H9 (cell line): Measurements from ENCODE around the gene GFPT2. TPM values are rescaled to one million over a fixed set of nuclear protein-coding genes. Genes with fewer than 3 reads are reported as not detected.
A peak's percentile ranks its signal among the peaks of the same experiment; 100 is the strongest.

ENCODE experiments used
- DNase-seq: peaks from one replicate; pipeline ENCODE4 v3.0.0-alpha.2; 2017
- H2AFZ ChIP-seq: one replicate; pipeline ENCODE4 v1.6.1; 2013; ENCODE audit warnings: mild to moderate bottlenecking, low read length, control low read depth, moderate library complexity
- H2AK5ac ChIP-seq: 2 replicates; pipeline ENCODE4 v1.6.1; 2013; ENCODE audit warnings: low read length, control low read depth, mixed read lengths; ENCODE audit not compliant: insufficient read length
- H2BK120ac ChIP-seq: one replicate; pipeline ENCODE4 v1.6.1; 2013; ENCODE audit warnings: low read depth, mild to moderate bottlenecking, low read length, control low read depth, inconsistent platforms; ENCODE audit not compliant: poor library complexity, severe bottlenecking
- H2BK12ac ChIP-seq: 2 replicates; pipeline ENCODE4 v1.6.1; 2013; ENCODE audit warnings: low read length, control low read depth, mixed read lengths, low read depth; ENCODE audit not compliant: insufficient read length
- H2BK15ac ChIP-seq: 2 replicates; pipeline ENCODE4 v1.6.1; 2013; ENCODE audit warnings: low read depth, low read length, control low read depth
- H2BK20ac ChIP-seq: one replicate; pipeline ENCODE4 v1.6.1; 2013; ENCODE audit warnings: low read depth, mild to moderate bottlenecking, low read length, control low read depth, inconsistent platforms; ENCODE audit not compliant: poor library complexity, severe bottlenecking
- H2BK5ac ChIP-seq: 2 replicates; pipeline ENCODE4 v1.6.1; 2013; ENCODE audit warnings: low read length, control low read depth, mixed read lengths; ENCODE audit not compliant: insufficient read length
- H3K14ac ChIP-seq: 2 replicates; pipeline ENCODE4 v1.6.1; 2013; ENCODE audit warnings: low read length, control low read depth; ENCODE audit not compliant: insufficient read depth
- H3K18ac ChIP-seq: 2 replicates; pipeline ENCODE4 v1.6.1; 2013; ENCODE audit warnings: low read depth, mild to moderate bottlenecking, mixed read lengths, low read length, control low read depth; ENCODE audit not compliant: insufficient read length
- H3K23ac ChIP-seq: 2 replicates; pipeline ENCODE4 v1.6.1; 2013; ENCODE audit warnings: low read length, control low read depth, mixed read lengths, low read depth; ENCODE audit not compliant: insufficient read length
- H3K23me2 ChIP-seq: 2 replicates; pipeline ENCODE4 v1.6.1; 2013; ENCODE audit warnings: low read depth, mild to moderate bottlenecking, mixed read lengths, low read length, control low read depth; ENCODE audit not compliant: insufficient read length, poor library complexity, severe bottlenecking
- H3K27ac ChIP-seq: 2 replicates; pipeline ENCODE4 v1.5.1; 2013; ENCODE audit warnings: low read length, control low read depth, mixed read lengths, low read depth; ENCODE audit not compliant: insufficient read length
- H3K27me3 ChIP-seq: 2 replicates; pipeline ENCODE4 v1.6.1; 2013; ENCODE audit warnings: low read length, control low read depth, inconsistent platforms; ENCODE audit not compliant: insufficient read depth
- H3K4ac ChIP-seq: 2 replicates; pipeline ENCODE4 v1.6.1; 2013; ENCODE audit warnings: low read depth, mild to moderate bottlenecking, control low read depth, inconsistent platforms, low read length, moderate library complexity
- H3K4me1 ChIP-seq: 2 replicates; pipeline ENCODE4 v1.6.1; 2013; ENCODE audit warnings: low read length, control low read depth, inconsistent platforms; ENCODE audit not compliant: insufficient read depth
- H3K4me2 ChIP-seq: 2 replicates; pipeline ENCODE4 v1.6.1; 2013; ENCODE audit warnings: low read length, control low read depth, mixed read lengths; ENCODE audit not compliant: insufficient read length, insufficient read depth
- H3K56ac ChIP-seq: 2 replicates; pipeline ENCODE4 v1.6.1; 2013; ENCODE audit warnings: low read depth, mild to moderate bottlenecking, mixed read lengths, low read length, control low read depth; ENCODE audit not compliant: insufficient read length
- H3K79me1 ChIP-seq: 2 replicates; pipeline ENCODE4 v1.6.1; 2013; ENCODE audit warnings: low read depth, mild to moderate bottlenecking, moderate library complexity, low read length, control low read depth, inconsistent platforms; ENCODE audit not compliant: insufficient read depth, poor library complexity, severe bottlenecking
- H3K79me2 ChIP-seq: 2 replicates; pipeline ENCODE4 v1.6.1; 2013; ENCODE audit warnings: low read length, control low read depth, inconsistent platforms; ENCODE audit not compliant: insufficient read depth
- H3K9ac ChIP-seq: 2 replicates; pipeline ENCODE4 v1.6.1; 2013; ENCODE audit warnings: low read length, control low read depth, mixed read lengths; ENCODE audit not compliant: insufficient read length; ENCODE audit errors: extremely low read depth
- H3K9me3 ChIP-seq: one replicate; pipeline ENCODE4 v1.6.1; 2013; ENCODE audit warnings: low read depth, low read length, inconsistent platforms; ENCODE audit not compliant: control insufficient read depth
- H3T11ph ChIP-seq: one replicate; pipeline ENCODE4 v1.6.1; 2013; ENCODE audit warnings: mild to moderate bottlenecking, low read length, control low read depth, inconsistent platforms
- H4K20me1 ChIP-seq: one replicate; pipeline ENCODE4 v1.6.1; 2013; ENCODE audit not compliant: control insufficient read depth, insufficient read length, insufficient read depth
- H4K5ac ChIP-seq: 2 replicates; pipeline ENCODE4 v1.6.1; 2013; ENCODE audit warnings: low read depth, mild to moderate bottlenecking, mixed read lengths, low read length, control low read depth; ENCODE audit not compliant: insufficient read length
- H4K8ac ChIP-seq: replicated peaks from 2 replicates; pipeline ENCODE4 v1.6.1; 2013; ENCODE audit warnings: low read length, control low read depth, mixed read lengths, low read depth; ENCODE audit not compliant: insufficient read length
- H4K91ac ChIP-seq: 2 replicates; pipeline ENCODE4 v1.6.1; 2013; ENCODE audit warnings: low read depth, mild to moderate bottlenecking, moderate library complexity, mixed read lengths, low read length, control low read depth; ENCODE audit not compliant: insufficient read length
- H3K27ac Mint-ChIP-seq, 3 experiments: 2 replicates in 2 of 3; 3 replicates in 1 of 3; pipeline ENCODE4 v1.8.0; 2020 to 2021; ENCODE audit warnings: mixed read lengths in 3 of 3, mild to moderate bottlenecking in 1 of 3, moderate library complexity in 1 of 3
- H3K27me3 Mint-ChIP-seq: 2 replicates; pipeline ENCODE4 v1.8.0; 2021; ENCODE audit warnings: low read depth, mild to moderate bottlenecking, moderate library complexity, mixed read lengths
- H3K36me3 Mint-ChIP-seq, 3 experiments: 2 replicates in 2 of 3; 3 replicates in 1 of 3; pipeline ENCODE4 v1.8.0; 2020 to 2021; ENCODE audit warnings: low read depth in 3 of 3, mixed read lengths in 3 of 3; ENCODE audit not compliant: insufficient read depth in 1 of 3
- H3K4me1 Mint-ChIP-seq, 2 experiments: 2 replicates each; pipeline ENCODE4 v1.8.0; 2020; ENCODE audit warnings: mixed read lengths in 2 of 2
- H3K4me3 Mint-ChIP-seq, 2 experiments: 2 replicates in 1 of 2; 3 replicates in 1 of 2; pipeline ENCODE4 v1.8.0; 2020 to 2021; ENCODE audit warnings: mild to moderate bottlenecking in 2 of 2, mixed read lengths in 2 of 2, moderate library complexity in 1 of 2
- H3K9me3 Mint-ChIP-seq, 2 experiments: 2 replicates in 1 of 2; 3 replicates in 1 of 2; pipeline ENCODE4 v1.8.0; 2020; ENCODE audit warnings: mild to moderate bottlenecking in 2 of 2, mixed read lengths in 2 of 2, moderate library complexity in 1 of 2
- CTCF ChIP-seq: fragments of 200-600 bp; sonication (generic); conservative IDR thresholded peaks from 3 replicates; pipeline ENCODE4 v1.8.0; 2021; ENCODE audit warnings: antibody characterized with exemption, mild to moderate bottlenecking
- WGBS: extraction: QIAGEN DNeasy Blood & Tissue Kit; methylation state at CpG from one replicate; pipeline ENCODE4 v1.1.7; 2013; ENCODE audit warnings: missing lambda C conversion rate, low lambda C conversion rate, mixed read lengths; ENCODE audit not compliant: insufficient read length; ENCODE audit errors: extremely low coverage; 5-methylcytosine and 5-hydroxymethylcytosine counted together
- total RNA-seq: library from RNA; stranded (reverse); gene quantifications from 2 replicates; pipeline ENCODE4 v1.2.1, GENCODE V29; 2021

GFPT2 gene
- total RNA-seq, 1 experiment from 2014 or later: 89.8 TPM

DNA sequence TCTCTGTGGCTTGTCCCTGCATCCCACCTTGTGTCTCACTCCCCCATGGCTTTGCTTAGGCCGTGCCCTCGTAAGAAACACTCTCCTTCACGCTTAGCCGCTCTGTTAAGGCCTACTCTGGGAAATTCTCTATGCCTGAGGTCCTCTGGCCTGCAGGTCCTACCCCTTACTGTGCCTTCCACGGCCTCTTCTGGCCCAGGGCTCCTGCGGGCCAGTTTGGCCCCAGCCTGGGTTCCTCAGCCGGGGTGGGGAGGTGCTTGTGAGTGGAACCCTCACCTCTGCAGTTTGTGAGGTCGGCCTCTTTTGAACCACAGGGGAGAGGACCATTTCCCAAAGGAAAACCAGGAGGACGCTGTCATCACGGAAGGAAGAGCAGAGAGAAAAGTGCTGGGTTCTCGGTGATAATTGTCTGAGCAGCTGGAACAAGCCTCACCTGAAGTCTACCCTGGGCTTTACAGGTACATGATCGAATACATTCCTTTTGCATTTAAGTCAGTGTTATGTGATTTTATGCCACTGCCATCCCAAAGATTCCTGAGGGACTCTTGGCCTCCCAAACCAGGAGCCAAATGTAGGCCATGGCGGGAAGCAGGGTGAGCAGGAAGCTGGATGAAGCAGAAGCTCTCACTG, 28.8 kb upstream of the GFPT2 start:
- Histone ChIP-seq H3K9ac (no peak overlapping the region), H2BK20ac (no peak overlapping the region), H2BK120ac (no peak overlapping the region), H4K8ac (no peak overlapping the region), H3T11ph (no peak overlapping the region), H2BK12ac (no peak overlapping the region), H3K79me2 (no peaks in the 10 kb centered on the region), H3K56ac (no peak overlapping the region), H2BK5ac (no peak overlapping the region), H4K91ac (no peak overlapping the region), H3K27ac (no peak overlapping the region), H3K9me3 (no peaks in the 10 kb centered on the region), H3K23ac (no peak overlapping the region), H3K4me1 (no peaks in the 10 kb centered on the region), H3K23me2 (no peaks in the 10 kb centered on the region), H4K20me1 (no peaks in the 10 kb centered on the region), H3K27me3 (no peaks in the 10 kb centered on the region), H3K4me2 (no peak overlapping the region), H3K4ac (no peak overlapping the region), H2AFZ (no peak overlapping the region), H3K79me1 (no peaks in the 10 kb centered on the region), H4K5ac (no peak overlapping the region), H3K18ac (no peak overlapping the region), H2AK5ac (no peak overlapping the region), H3K14ac (no peak overlapping the region), H2BK15ac (no peak overlapping the region)
- no peak for TF ChIP-seq CTCF
- DNase-seq: no peak
- Mint-ChIP-seq H3K27ac (peak overlapping the region in 1 of 3 experiments; percentile 70; a peak in 1 of 7 replicates), H3K4me1 (peaks cover 8 to 15% of the 10 kb centered on the region in 2 experiments), H3K27me3 (peaks cover 3% of the 10 kb centered on the region; the same call in 1 of the 2 replicates), H3K36me3 (no peaks in the 10 kb centered on the region), H3K4me3 (no peak overlapping the region), H3K9me3 (peaks cover 0 to under 1% of the 10 kb centered on the region in 2 experiments; a peak in 1 of 5 replicates)
- WGBS: no CpG with 5 or more reads among the region's 13 CpGs
